ENCODE results near the gene CAMK1D.
A peak's percentile ranks its signal among the peaks of the same experiment; 100 is the strongest.
"Not testable (repeated sequence)": the region's sequence is repeated elsewhere in the genome, so short reads cannot be mapped to it uniquely, and the experiment has no call there.

CAMK1D gene

GRCh38 chr10:12350925-12351324 is 1.6 kb downstream of the CAMK1D start:
- peaks cover 0 to 19% (median 9%) of the 10 kb centered on the region in 4 donors for H3K4me1 ChIP-seq
- no peaks in the 10 kb centered on the region for H3K36me3 ChIP-seq
- intact Hi-C loops (cut with DNase I; ENCODE audit: low total_unique reads), result no loop called here
- H3K27me3 ChIP-seq, result no peaks in the 10 kb centered on the region
- no peak for TF ChIP-seq CTCF (IDR thresholded peaks at IDR 0.05)
- no peak for DNase-seq
- H3K9me3 ChIP-seq, result no peaks in the 10 kb centered on the region
- peak overlapping the region; percentile 88 to 98 for H3K27ac ChIP-seq
- H3K4me3 ChIP-seq, result peak overlapping the region; percentile 71 to 78

GRCh38 chr10:12351447-12351846 is 2.1 kb downstream of the CAMK1D start:
- Histone ChIP-seq H3K4me3 (no peak overlapping the region), H3K4me1 (peaks cover 0 to 19% (median 9%) of the 10 kb centered on the region in 4 donors), H3K9me3 (no peaks in the 10 kb centered on the region), H3K27ac (peak overlapping the region in 1 of 2 donors; percentile 88), H3K36me3 (no peaks in the 10 kb centered on the region), H3K27me3 (no peaks in the 10 kb centered on the region)
- intact Hi-C loops (cut with DNase I; ENCODE audit: low total_unique reads), result no loop called here
- TF ChIP-seq CTCF (IDR thresholded peaks at IDR 0.05), result no peak
- no peak for DNase-seq

GRCh38 chr10:12351889-12352288 is 2.5 kb downstream of the CAMK1D start:
- intact Hi-C loops (cut with DNase I; ENCODE audit: low total_unique reads), result no loop called here
- H3K4me3 ChIP-seq, result no peak overlapping the region
- TF ChIP-seq CTCF (IDR thresholded peaks at IDR 0.05), result no peak

GRCh38 chr10:12353399-12354242 is 4.3 kb downstream of the CAMK1D start:
- H3K9me3 ChIP-seq, result no peaks in the 10 kb centered on the region
- no peak overlapping the region for H3K27ac ChIP-seq
- peaks cover 0 to 21% (median 5%) of the 10 kb centered on the region in 4 donors for H3K4me1 ChIP-seq
- no peaks in the 10 kb centered on the region for H3K27me3 ChIP-seq
- no peaks in the 10 kb centered on the region for H3K36me3 ChIP-seq
- intact Hi-C loops (cut with DNase I; ENCODE audit: low total_unique reads), result no loop called here
- no peak overlapping the region for H3K4me3 ChIP-seq
- no peak for DNase-seq
- no peak for TF ChIP-seq CTCF (IDR thresholded peaks at IDR 0.05)

More at GRCh38 chr10:12351889-12352288, 2.5 kb downstream of the CAMK1D start:
- no peak overlapping the region for H3K27ac ChIP-seq
- no peaks in the 10 kb centered on the region for H3K36me3 ChIP-seq
- no peaks in the 10 kb centered on the region for H3K9me3 ChIP-seq
- H3K27me3 ChIP-seq, result no peaks in the 10 kb centered on the region
- DNase-seq, result no peak
- peaks cover 0 to 19% (median 9%) of the 10 kb centered on the region in 4 donors for H3K4me1 ChIP-seq

GRCh38 chr10:12354696-12355095 is 5.3 kb downstream of the CAMK1D start:
- H3K36me3 ChIP-seq; DNase-seq; H3K4me3 ChIP-seq; H3K27ac ChIP-seq; H3K27me3 ChIP-seq; H3K9me3 ChIP-seq; intact Hi-C loops (cut with DNase I; ENCODE audit: low total_unique reads): not testable (repeated sequence)
- peaks cover 0 to 28% (median 9%) of the 10 kb centered on the region in 4 donors for H3K4me1 ChIP-seq

GRCh38 chr10:12355384-12355783 is 6.0 kb downstream of the CAMK1D start:
- TF ChIP-seq CTCF (IDR thresholded peaks at IDR 0.05), result no peak
- Histone ChIP-seq H3K27me3 (no peaks in the 10 kb centered on the region), H3K9me3 (no peaks in the 10 kb centered on the region), H3K27ac (no peak overlapping the region), H3K4me3 (no peak overlapping the region), H3K36me3 (no peaks in the 10 kb centered on the region), H3K4me1 (peaks cover 0 to 23% (median 9%) of the 10 kb centered on the region in 4 donors)
- DNase-seq, result no peak
- intact Hi-C loops (cut with DNase I; ENCODE audit: low total_unique reads), result no loop called here
